ENCODE measurements around the gene SEMA6C.

GRCh38 chr1:151189637-151190445, 43.4 kb upstream of the SEMA6C start, which contains the start of gene VPS72:
- TF ChIP-seq CTCF (IDR thresholded peaks at IDR 0.05) (peak in 5 of 6 experiments; percentile 26 to 56 (median 43)), POLR2A (IDR thresholded peaks at IDR 0.05) (peak in 3 of 4 donors; percentile 17 to 68 (median 55))

Data from esophagus squamous epithelium (tissue), 4 donors.